WTC11 (cell line): ENCODE data around the gene CDH22. TPM values are rescaled to one million over a fixed set of nuclear protein-coding genes. Genes with fewer than 3 reads are reported as not detected.
A peak's percentile ranks its signal among the peaks of the same experiment; 100 is the strongest.

ENCODE experiments used
- ATAC-seq: fragments of 200-7000 bp; cut with Tn5 transposase; 2 replicates; pipeline ENCODE4 v1.10.0; 2021; ENCODE audit warnings: mild to moderate bottlenecking, moderate library complexity
- CTCF ChIA-PET: fragments of 300-600 bp; sonication (Branson Sonifier 250); formaldehyde crosslinking; loops from one replicate; lab custom pipeline; 2021; ENCODE audit warnings: antibody characterized with exemption; lab: Charles Lee
- POLR2A ChIA-PET: fragments of 350-600 bp; sonication (Branson Sonifier 250); formaldehyde crosslinking; loops from one replicate; lab custom pipeline; 2021; ENCODE audit warnings: antibody characterized with exemption; lab: Charles Lee
- DNase-seq: peaks from one replicate; pipeline ENCODE4 v3.0.0; 2021; ENCODE audit warnings: low spot score
- H3K27ac Mint-ChIP-seq: 2 replicates; pipeline ENCODE4 v1.8.0; 2021; ENCODE audit warnings: mixed read lengths
- H3K27me3 Mint-ChIP-seq: 2 replicates; pipeline ENCODE4 v1.8.0; 2021; ENCODE audit warnings: low read depth, mild to moderate bottlenecking, moderate library complexity, mixed read lengths
- H3K36me3 Mint-ChIP-seq: 2 replicates; pipeline ENCODE4 v1.8.0; 2021; ENCODE audit warnings: mixed read lengths
- H3K4me1 Mint-ChIP-seq: 2 replicates; pipeline ENCODE4 v1.8.0; 2022; ENCODE audit warnings: mixed read lengths
- H3K4me3 Mint-ChIP-seq: 2 replicates; pipeline ENCODE4 v1.8.0; 2021; ENCODE audit warnings: mild to moderate bottlenecking, moderate library complexity, mixed read lengths
- H3K9me3 Mint-ChIP-seq: 2 replicates; pipeline ENCODE4 v1.8.0; 2021; ENCODE audit warnings: mixed read lengths
- CDX4 ChIP-seq: fragments of 250-450 bp; sonication (Bioruptor Pico); IDR thresholded peaks from 2 replicates; pipeline ENCODE4 v1.9.0; 2021; ENCODE audit warnings: moderate library complexity, mild to moderate bottlenecking, inconsistent platforms, borderline replicate concordance
- ESRRA ChIP-seq: sonication (generic); formaldehyde crosslinking; IDR thresholded peaks from 2 replicates; pipeline ENCODE4 v1.8.1; 2022; ENCODE audit warnings: mild to moderate bottlenecking, missing genetic modification reagents, borderline replicate concordance
- GTF2I ChIP-seq: fragments of 250-450 bp; sonication (Bioruptor Pico); conservative IDR thresholded peaks from 2 replicates; pipeline ENCODE4 v1.4.0; 2021; ENCODE audit warnings: mild to moderate bottlenecking
- HMGXB4 ChIP-seq: sonication (generic); formaldehyde crosslinking; IDR thresholded peaks from 2 replicates; pipeline ENCODE4 v1.8.1; 2023; ENCODE audit warnings: mild to moderate bottlenecking, moderate library complexity, missing genetic modification reagents
- JAZF1 ChIP-seq: fragments of 250-450 bp; sonication (Bioruptor Pico); IDR thresholded peaks from 2 replicates; pipeline ENCODE4 v1.9.0; 2021; ENCODE audit warnings: moderate library complexity, mild to moderate bottlenecking, inconsistent platforms
- JUN ChIP-seq: sonication (generic); formaldehyde crosslinking; IDR thresholded peaks from 2 replicates; pipeline ENCODE4 v1.8.0; 2023; ENCODE audit warnings: mild to moderate bottlenecking, missing genetic modification reagents
- NFATC4 ChIP-seq: fragments of 250-450 bp; sonication (Bioruptor Pico); IDR thresholded peaks from 2 replicates; pipeline ENCODE4 v1.9.0; 2021; ENCODE audit warnings: mild to moderate bottlenecking
- NFYB ChIP-seq: sonication (generic); formaldehyde crosslinking; conservative IDR thresholded peaks from 2 replicates; pipeline ENCODE4 v1.8.0; 2022; ENCODE audit warnings: low read depth, missing genetic modification reagents
- RELA ChIP-seq: sonication (generic); formaldehyde crosslinking; IDR thresholded peaks from 2 replicates; pipeline ENCODE4 v1.8.1; 2022; ENCODE audit warnings: missing genetic modification reagents, mild to moderate bottlenecking, borderline replicate concordance
- ZMAT4 ChIP-seq: fragments of 250-450 bp; sonication (Bioruptor Pico); IDR thresholded peaks from 2 replicates; pipeline ENCODE4 v1.9.0; 2021; ENCODE audit warnings: mild to moderate bottlenecking
- ZNF423 ChIP-seq: fragments of 250-450 bp; sonication (Bioruptor Pico); IDR thresholded peaks from 2 replicates; pipeline ENCODE4 v2.1.2; 2022; ENCODE audit warnings: mild to moderate bottlenecking, moderate library complexity
- ZNF671 ChIP-seq: fragments of 250-450 bp; sonication (Bioruptor Pico); IDR thresholded peaks from 2 replicates; pipeline ENCODE4 v1.8.0; 2021; ENCODE audit warnings: mild to moderate bottlenecking
- total RNA-seq: library from RNA; stranded (reverse); gene quantifications from 3 replicates; pipeline ENCODE4 v1.2.3, GENCODE V29; 2021
- TF ChIP-seq, protein P1 (sequence below): sonication (generic); formaldehyde crosslinking; IDR thresholded peaks from 2 replicates; pipeline ENCODE4 v1.8.1; 2022; ENCODE audit warnings: mild to moderate bottlenecking, missing genetic modification reagents, moderate library complexity, borderline replicate concordance
- TF ChIP-seq, protein P2 (sequence below): sonication (generic); formaldehyde crosslinking; IDR thresholded peaks from 2 replicates; pipeline ENCODE4 v1.8.0; 2022; ENCODE audit warnings: mild to moderate bottlenecking, missing genetic modification reagents
- TF ChIP-seq, protein P3 (sequence below): sonication (generic); formaldehyde crosslinking; IDR thresholded peaks from 2 replicates; pipeline ENCODE4 v1.8.0; 2023; ENCODE audit warnings: missing genetic modification reagents, mild to moderate bottlenecking, borderline replicate concordance
- TF ChIP-seq, protein P4 (sequence below): fragments of 250-450 bp; sonication (Bioruptor Pico); conservative IDR thresholded peaks from 2 replicates; pipeline ENCODE4 v1.9.0; 2021; ENCODE audit warnings: mild to moderate bottlenecking

Gene CDH22
- total RNA-seq, 1 experiment from 2014 or later: 0.13 TPM

GRCh38 chr20:46269372-46269771 lies 38.9 kb downstream of the CDH22 start (continued):
- no peak for TF ChIP-seq NFATC4 (CRISPR knock-in tag)

GRCh38 chr20:46268662-46269061 lies 39.6 kb downstream of the CDH22 start:
- TF ChIP-seq GTF2I: peak; percentile 28; the same call in 1 of the 2 replicates
- no peak for TF ChIP-seq NFATC4 (CRISPR knock-in tag)
- TF ChIP-seq RELA: no peak
- TF ChIP-seq NFYB: no peak
- TF ChIP-seq ZNF671: no peak
- TF ChIP-seq ESRRA (CRISPR knock-in tag): peak; percentile 57; the same call in 1 of the 2 replicates
- TF ChIP-seq, protein P1, sequence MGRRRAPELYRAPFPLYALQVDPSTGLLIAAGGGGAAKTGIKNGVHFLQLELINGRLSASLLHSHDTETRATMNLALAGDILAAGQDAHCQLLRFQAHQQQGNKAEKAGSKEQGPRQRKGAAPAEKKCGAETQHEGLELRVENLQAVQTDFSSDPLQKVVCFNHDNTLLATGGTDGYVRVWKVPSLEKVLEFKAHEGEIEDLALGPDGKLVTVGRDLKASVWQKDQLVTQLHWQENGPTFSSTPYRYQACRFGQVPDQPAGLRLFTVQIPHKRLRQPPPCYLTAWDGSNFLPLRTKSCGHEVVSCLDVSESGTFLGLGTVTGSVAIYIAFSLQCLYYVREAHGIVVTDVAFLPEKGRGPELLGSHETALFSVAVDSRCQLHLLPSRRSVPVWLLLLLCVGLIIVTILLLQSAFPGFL (CRISPR knock-in tag): no peak
- no peak for TF ChIP-seq CDX4 (CRISPR knock-in tag)
- TF ChIP-seq ZMAT4 (CRISPR knock-in tag): no peak
- TF ChIP-seq, protein P2, sequence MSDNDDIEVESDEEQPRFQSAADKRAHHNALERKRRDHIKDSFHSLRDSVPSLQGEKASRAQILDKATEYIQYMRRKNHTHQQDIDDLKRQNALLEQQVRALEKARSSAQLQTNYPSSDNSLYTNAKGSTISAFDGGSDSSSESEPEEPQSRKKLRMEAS (CRISPR knock-in tag): no peak
- POLR2A ChIA-PET: no interaction called here
- no peaks in the 10 kb centered on the region; the same call in 1 of the 2 replicates for H3K27me3 Mint-ChIP-seq

DNA sequence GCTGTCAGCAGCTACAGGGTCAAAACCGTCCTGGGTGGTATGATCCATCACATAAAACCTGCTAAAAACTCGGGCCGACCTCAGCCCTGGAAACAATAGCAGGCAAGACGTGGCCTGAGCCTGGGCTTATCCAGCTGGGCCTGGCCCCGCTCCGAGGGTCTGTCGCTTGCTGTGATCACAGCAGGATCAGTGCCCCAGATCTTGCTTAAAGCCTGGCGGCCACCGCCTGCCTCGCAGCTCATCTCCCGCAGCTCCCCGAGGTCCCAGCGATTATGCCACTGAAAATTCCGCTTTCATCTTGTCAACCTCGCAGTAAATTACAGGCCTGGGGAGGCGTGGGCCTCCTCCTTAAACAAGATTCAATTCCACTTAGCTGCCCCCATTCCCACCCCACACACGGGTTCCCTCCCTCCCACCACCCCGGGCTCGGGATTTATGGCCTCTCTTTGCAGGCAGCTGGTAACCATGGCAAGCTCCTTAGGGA lies 40.1 kb downstream of the CDH22 start:
- peaks cover 13% of the 10 kb centered on the region for H3K9me3 Mint-ChIP-seq
- ATAC-seq: no peak

More at GRCh38 chr20:46268662-46269061, 39.6 kb downstream of the CDH22 start:
- no peak overlapping the region for H3K4me3 Mint-ChIP-seq
- peaks cover 13% of the 10 kb centered on the region for H3K9me3 Mint-ChIP-seq
- no peak for DNase-seq
- H3K4me1 Mint-ChIP-seq: peaks cover 7% of the 10 kb centered on the region
- H3K27ac Mint-ChIP-seq: no peak overlapping the region
- no peak for ATAC-seq
- CTCF ChIA-PET: interaction anchor here (0.6 to 2.0 kb wide), 8 partner anchors 16 to 246 kb away, joined by 3 to 11 read pairs (median 6); no protein-coding TSS in a partner anchor
- H3K36me3 Mint-ChIP-seq: no peaks in the 10 kb centered on the region

GRCh38 chr20:46267108-46268105 lies 40.9 kb downstream of the CDH22 start:
- POLR2A ChIA-PET: interaction anchor here (0.6 kb wide), 1 partner anchor 332 kb away, joined by 3 read pairs; no protein-coding TSS in a partner anchor
- no peak for ATAC-seq
- H3K27me3 Mint-ChIP-seq: no peaks in the 10 kb centered on the region; the same call in 1 of the 2 replicates
- no peak for DNase-seq
- H3K27ac Mint-ChIP-seq: no peak overlapping the region
- 0 out of 2 replicates have a peak, but pooled peaks cover 3% of the 10 kb centered on the region for H3K4me1 Mint-ChIP-seq
- H3K4me3 Mint-ChIP-seq: no peak overlapping the region
- CTCF ChIA-PET: interaction anchor here (1.0 to 2.0 kb wide), 7 partner anchors 14 to 245 kb away, joined by 3 to 11 read pairs (median 7); no protein-coding TSS in a partner anchor
- peaks cover 13% of the 10 kb centered on the region for H3K9me3 Mint-ChIP-seq
- H3K36me3 Mint-ChIP-seq: no peaks in the 10 kb centered on the region
- TF ChIP-seq HMGXB4 (CRISPR knock-in tag) (no peak), JAZF1 (CRISPR knock-in tag) (no peak)
- TF ChIP-seq, protein P3, sequence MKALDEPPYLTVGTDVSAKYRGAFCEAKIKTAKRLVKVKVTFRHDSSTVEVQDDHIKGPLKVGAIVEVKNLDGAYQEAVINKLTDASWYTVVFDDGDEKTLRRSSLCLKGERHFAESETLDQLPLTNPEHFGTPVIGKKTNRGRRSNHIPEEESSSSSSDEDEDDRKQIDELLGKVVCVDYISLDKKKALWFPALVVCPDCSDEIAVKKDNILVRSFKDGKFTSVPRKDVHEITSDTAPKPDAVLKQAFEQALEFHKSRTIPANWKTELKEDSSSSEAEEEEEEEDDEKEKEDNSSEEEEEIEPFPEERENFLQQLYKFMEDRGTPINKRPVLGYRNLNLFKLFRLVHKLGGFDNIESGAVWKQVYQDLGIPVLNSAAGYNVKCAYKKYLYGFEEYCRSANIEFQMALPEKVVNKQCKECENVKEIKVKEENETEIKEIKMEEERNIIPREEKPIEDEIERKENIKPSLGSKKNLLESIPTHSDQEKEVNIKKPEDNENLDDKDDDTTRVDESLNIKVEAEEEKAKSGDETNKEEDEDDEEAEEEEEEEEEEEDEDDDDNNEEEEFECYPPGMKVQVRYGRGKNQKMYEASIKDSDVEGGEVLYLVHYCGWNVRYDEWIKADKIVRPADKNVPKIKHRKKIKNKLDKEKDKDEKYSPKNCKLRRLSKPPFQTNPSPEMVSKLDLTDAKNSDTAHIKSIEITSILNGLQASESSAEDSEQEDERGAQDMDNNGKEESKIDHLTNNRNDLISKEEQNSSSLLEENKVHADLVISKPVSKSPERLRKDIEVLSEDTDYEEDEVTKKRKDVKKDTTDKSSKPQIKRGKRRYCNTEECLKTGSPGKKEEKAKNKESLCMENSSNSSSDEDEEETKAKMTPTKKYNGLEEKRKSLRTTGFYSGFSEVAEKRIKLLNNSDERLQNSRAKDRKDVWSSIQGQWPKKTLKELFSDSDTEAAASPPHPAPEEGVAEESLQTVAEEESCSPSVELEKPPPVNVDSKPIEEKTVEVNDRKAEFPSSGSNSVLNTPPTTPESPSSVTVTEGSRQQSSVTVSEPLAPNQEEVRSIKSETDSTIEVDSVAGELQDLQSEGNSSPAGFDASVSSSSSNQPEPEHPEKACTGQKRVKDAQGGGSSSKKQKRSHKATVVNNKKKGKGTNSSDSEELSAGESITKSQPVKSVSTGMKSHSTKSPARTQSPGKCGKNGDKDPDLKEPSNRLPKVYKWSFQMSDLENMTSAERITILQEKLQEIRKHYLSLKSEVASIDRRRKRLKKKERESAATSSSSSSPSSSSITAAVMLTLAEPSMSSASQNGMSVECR (CRISPR knock-in tag): no peak
- TF ChIP-seq, protein P4, sequence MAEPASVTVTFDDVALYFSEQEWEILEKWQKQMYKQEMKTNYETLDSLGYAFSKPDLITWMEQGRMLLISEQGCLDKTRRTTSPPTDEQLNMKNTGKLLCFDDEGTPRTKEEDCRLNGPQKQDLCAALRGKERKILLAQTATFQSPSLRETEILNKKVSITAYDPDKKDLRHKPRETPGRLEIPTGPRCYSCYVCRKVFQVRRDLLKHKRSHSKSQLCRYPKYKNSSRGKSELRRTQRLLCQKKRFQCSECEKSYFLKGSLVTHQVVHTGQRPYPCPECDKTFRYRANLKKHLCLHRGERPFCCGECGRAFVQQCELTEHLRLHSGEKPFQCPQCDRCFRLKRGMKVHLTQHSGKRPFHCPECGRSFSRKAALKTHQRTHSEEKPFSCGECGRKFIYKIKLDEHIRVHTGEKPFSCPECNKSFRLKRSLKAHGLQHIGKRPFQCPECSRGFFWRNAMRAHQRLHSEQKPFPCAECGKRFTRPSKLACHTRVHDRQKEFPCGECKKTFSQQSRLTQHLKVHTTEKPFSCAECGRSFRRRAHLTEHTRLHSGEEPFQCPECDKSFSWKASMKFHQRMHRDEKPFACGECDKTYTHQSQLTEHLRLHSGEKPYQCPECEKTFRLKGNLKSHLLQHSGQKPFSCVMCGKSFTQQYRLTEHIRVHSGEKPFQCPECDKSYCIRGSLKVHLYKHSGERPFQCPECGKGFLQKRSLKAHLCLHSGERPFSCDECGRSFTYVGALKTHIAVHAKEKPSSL (CRISPR knock-in tag): no peak

More for the DNA sequence above, 40.1 kb downstream of the CDH22 start:
- DNase-seq: no peak
- TF ChIP-seq NFATC4 (CRISPR knock-in tag) (no peak), ZNF423 (CRISPR knock-in tag) (peak; percentile 83), JUN (0 out of 2 replicates have a peak, but pooled peaks have one; percentile 17)
- no peak overlapping the region for H3K27ac Mint-ChIP-seq
- H3K4me1 Mint-ChIP-seq: 0 out of 2 replicates have a peak, but pooled peaks cover 3% of the 10 kb centered on the region
- ChIA-PET CTCF (interaction anchor here (0.6 to 2.0 kb wide), 8 partner anchors 15 to 246 kb away, joined by 3 to 11 read pairs (median 6); no protein-coding TSS in a partner anchor), POLR2A (interaction anchor here (0.6 kb wide), 1 partner anchor 333 kb away, joined by 3 read pairs; no protein-coding TSS in a partner anchor)
- no peaks in the 10 kb centered on the region; the same call in 1 of the 2 replicates for H3K27me3 Mint-ChIP-seq
- no peak overlapping the region for H3K4me3 Mint-ChIP-seq
- H3K36me3 Mint-ChIP-seq: no peaks in the 10 kb centered on the region
